Urothelium cell line (cell line): Measurements from ENCODE around the gene CSF2.

Experiments used
- DNase-seq: peaks from one replicate; pipeline ENCODE4 v3.0.0; 2011; ENCODE audit warnings: low spot score, mixed read lengths
- FAIRE-seq: peaks from 2 replicates; lab custom pipeline; 2011; peaks lifted over from hg19 to GRCh38; lab: Jason Lieb, UNC

The CSF2 gene

DNA sequence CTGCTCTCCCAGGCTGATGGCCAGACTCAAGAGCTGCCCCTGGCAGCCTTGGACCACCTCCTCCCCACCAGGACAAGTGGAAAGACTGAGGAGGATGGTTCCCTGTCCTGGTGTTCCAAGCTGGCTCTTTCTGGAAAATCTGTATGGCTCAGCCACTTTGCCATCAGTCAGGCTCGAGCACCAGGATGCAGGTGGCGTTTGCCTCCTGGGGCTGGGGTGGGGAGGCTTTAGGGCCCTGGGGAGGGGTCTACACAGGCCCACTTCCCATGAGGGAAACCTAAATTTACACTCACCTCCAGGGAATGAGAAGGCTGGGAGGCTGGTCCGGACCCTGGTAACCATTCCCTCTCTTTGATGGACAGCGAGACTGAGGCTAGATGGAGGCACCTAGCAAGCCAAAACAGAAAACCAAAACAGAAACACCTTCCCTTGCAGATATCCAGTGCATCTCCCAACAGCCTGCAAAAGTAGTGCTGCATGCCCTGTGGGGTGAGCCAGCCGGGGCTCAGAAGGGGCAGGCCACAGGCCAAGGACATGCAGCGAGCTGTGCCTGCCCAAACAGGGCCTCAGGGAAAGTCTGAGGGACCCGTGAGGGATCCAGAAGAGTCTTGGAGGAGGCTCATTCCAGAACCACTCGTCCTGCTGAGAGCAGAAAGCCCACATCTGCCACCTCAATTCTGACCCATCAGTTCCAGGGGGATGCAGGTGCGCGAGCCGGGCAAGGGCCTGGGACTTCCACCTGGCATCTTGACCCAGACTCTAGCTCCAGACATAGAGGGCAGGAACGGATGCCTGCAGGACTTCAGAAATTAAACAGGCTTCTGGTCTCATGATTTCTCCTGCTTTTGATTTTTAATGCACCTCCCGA, 5.4 kb upstream of the CSF2 start:
- FAIRE-seq (no peak), DNase-seq (no peak)

DNA sequence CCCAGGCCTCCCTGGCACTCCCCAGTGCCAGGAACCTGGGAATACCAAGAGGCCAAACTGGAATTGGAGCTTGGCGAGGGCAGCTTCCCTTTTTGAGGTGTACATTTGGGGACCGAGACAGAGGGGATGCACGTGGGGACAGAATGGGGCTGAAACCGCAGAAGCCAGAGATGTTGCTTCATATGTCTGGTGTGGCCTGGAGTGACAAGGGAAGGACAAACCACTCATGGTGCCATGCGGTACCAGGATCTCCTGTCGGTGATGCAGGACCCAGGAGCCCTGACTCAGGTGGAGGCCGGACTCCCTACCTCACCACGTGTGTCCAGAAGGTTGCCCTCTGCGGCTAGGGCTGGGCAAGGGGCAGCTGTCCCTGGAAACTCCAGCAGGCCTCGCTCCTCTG, 4.0 kb upstream of the CSF2 start:
- FAIRE-seq, result no peak
- no peak for DNase-seq

DNA sequence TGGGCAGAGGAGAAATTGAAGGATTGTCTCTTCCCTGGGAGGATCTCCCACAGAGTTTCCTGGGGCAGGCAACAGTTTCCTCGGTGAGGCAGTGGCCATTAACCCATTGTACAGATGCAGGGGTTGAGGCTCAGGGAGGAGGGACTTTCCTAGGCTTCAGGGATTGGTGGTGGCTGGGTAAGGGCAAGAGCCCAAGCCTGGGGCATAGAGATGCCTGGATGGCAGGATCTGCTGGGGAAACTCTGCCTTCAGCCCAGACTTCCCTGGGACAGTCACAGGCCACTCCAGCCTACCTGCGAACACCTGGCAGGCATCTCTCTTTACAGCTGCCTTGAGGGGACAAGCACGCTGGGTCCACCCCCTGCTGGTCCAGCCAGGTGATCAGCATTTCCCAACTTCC, 3.6 kb upstream of the CSF2 start:
- no peak for FAIRE-seq
- DNase-seq, result no peak

DNA sequence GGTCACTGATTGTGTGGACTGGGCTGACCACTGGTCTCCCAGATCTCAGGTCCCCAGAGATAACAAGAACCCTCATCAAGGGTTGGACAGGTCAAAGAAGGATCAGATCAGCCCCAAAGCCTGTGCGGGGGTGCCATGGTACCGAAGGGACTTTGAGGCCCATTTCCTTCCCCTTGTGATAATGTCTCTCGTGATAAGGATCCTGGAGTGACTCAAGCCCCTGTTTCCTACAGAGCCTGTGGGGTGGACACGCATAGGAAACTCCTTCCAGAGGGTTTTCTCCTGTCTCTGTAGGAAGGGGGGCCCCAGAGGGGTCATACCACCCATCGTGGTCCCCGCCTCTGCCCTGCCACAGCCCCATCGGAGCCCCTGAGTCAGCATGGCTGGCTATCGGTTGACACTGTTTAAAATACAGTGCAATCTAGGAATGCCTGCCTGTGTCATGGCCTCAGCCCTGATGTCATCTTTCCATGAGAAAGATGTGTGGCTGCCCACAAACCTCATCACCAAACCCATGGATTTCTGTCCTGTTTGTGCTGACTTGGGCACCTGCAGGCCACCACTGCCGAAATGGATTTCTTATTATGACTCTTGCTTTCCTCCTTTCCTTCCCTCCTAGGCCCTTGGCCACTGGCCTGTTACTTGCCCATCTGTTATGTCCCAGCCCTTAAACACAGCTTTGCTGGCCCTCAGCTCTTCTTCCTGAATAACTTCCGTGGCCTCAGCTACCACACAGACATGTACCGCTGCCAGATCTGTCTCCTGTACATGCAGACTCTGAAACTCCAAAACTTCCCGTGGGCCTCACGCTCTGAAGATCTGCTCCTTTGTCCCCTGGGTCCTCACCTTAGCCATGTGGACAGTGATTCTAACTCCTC, 2.9 kb upstream of the CSF2 start:
- no peak for FAIRE-seq
- DNase-seq, result peak; percentile 39

DNA sequence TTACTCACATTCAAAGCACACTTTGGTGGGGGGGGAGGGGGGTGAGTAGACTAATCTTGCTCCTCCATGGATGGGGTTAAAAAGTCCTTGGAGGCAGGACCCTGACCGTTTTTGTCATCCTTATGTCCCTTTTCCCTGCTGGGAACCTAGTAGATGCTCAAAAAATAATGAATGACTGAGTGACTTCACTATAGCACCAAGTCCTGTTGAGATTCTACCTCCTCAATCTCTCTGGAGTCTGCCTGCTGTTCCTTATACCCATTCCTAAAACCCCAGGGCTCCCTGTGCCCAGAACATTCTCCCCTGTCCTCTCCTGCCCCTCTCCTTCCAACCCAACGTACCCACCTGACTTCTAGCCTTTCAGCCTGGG, 2.3 kb upstream of the CSF2 start:
- DNase-seq (no peak), FAIRE-seq (no peak)

DNA sequence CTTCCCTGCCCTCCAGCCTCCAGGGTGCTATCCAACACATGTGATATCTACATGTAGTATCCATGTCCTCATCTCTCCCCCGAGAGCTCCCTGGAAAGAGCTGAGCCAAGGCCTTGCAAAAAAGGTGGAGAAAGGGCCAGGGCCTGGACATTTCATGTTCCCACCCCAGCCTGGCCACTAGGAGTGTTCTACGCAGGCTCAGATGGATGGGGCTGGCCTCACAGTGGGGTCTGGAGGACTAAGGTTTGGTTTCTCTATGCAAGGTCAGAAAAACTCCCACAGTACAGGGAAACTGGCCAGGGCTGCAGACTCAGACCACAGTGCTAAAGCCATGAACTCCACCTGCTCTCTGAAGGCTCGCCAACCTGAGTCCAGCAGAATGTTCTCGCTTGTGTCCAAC, 1.5 kb upstream of the CSF2 start:
- DNase-seq (no peak), FAIRE-seq (no peak)

DNA sequence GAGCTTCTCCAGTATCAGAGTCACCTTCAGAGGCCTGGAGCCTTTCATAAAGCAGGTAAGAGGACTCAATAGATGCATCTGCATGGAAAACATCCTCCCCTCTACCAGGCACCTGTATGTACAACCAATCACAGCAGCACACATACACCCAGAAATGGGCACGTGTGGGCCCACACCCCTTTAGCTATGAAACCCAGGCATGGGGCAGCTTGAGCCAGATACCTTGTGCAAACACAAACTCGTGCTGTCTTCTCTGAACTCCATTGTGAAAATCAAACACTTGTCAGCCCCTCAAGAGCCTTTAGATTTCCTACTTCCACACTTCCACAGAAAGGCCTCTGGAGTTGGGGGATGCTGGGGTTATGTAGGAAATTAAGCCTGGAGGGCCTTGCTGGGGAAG, 1.1 kb upstream of the CSF2 start:
- FAIRE-seq (no peak), DNase-seq (no peak)

DNA sequence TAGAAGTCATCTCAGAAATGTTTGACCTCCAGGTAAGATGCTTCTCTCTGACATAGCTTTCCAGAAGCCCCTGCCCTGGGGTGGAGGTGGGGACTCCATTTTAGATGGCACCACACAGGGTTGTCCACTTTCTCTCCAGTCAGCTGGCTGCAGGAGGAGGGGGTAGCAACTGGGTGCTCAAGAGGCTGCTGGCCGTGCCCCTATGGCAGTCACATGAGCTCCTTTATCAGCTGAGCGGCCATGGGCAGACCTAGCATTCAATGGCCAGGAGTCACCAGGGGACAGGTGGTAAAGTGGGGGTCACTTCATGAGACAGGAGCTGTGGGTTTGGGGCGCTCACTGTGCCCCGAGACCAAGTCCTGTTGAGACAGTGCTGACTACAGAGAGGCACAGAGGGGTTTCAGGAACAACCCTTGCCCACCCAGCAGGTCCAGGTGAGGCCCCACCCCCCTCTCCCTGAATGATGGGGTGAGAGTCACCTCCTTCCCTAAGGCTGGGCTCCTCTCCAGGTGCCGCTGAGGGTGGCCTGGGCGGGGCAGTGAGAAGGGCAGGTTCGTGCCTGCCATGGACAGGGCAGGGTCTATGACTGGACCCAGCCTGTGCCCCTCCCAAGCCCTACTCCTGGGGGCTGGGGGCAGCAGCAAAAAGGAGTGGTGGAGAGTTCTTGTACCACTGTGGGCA, 642 bp downstream of the CSF2 start:
- DNase-seq, result no peak
- peak; percentile 44 for FAIRE-seq

DNA sequence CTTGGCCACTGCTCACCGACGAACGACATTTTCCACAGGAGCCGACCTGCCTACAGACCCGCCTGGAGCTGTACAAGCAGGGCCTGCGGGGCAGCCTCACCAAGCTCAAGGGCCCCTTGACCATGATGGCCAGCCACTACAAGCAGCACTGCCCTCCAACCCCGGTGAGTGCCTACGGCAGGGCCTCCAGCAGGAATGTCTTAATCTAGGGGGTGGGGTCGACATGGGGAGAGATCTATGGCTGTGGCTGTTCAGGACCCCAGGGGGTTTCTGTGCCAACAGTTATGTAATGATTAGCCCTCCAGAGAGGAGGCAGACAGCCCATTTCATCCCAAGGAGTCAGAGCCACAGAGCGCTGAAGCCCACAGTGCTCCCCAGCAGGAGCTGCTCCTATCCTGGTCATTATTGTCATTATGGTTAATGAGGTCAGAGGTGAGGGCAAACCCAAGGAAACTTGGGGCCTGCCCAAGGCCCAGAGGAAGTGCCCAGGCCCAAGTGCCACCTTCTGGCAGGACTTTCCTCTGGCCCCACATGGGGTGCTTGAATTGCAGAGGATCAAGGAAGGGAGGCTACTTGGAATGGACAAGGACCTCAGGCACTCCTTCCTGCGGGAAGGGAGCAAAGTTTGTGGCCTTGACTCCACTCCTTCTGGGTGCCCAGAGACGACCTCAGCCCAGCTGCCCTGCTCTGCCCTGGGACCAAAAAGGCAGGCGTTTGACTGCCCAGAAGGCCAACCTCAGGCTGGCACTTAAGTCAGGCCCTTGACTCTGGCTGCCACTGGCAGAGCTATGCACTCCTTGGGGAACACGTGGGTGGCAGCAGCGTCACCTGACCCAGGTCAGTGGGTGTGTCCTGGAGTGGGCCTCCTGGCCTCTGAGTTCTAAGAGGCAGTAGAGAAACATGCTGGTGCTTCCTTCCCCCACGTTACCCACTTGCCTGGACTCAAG, 1.5 kb downstream of the CSF2 start:
- DNase-seq (peak; percentile 51), FAIRE-seq (no peak)

DNA sequence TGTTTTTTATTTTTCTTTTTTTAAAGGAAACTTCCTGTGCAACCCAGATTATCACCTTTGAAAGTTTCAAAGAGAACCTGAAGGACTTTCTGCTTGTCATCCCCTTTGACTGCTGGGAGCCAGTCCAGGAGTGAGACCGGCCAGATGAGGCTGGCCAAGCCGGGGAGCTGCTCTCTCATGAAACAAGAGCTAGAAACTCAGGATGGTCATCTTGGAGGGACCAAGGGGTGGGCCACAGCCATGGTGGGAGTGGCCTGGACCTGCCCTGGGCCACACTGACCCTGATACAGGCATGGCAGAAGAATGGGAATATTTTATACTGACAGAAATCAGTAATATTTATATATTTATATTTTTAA, 2.1 kb downstream of the CSF2 start:
- DNase-seq (no peak), FAIRE-seq (no peak)

DNA sequence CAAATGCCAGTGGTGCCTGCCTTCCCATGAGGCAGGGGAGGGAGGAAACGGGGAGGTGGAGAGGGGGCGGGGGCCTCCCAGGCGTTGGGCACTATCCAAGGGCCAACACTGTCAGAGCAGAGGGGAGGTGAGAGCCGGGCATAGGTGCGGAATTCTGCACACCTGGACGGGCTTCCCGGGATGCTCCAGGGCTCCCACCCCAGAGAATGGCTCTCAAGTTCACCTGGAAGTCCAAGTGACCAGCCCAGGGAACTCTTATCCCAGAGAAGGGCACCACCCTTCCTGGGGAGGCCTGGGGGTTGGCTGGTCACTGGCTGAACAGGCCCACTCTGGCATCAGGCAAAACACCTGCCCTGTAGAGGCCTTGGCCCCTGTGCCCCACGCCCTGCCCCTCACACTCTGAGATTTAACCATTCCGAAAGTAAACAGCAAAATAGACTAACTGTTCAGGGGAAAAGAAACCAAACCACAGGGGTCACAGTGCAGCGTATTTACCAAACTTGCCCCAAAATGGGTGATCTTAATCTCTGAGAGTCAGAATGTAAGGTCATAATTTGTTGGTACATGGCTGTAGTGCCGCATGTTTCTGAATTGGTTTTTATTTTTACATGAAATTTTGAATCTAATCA, 2.7 kb downstream of the CSF2 start:
- DNase-seq, result no peak
- no peak for FAIRE-seq

DNA sequence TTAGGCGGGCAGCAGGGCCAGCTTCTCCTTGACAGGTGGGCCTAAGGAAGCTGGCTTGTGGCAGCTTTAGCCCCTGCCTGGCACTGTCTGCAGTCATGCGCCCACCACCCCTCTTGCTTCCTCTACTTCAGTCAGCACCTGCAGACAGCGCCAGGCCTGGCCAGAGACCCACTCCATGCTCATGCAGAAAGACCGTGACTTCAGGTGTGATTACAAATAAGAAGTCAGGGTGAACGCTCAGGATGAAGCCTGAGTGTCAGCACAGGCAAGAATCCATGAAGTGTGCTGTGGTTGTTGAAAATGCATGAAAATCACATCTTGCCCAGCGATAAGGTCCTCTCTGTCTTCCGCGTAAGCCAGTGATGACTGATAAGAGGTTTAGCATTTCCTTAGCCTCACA, 3.4 kb downstream of the CSF2 start:
- FAIRE-seq (no peak), DNase-seq (no peak)

DNA sequence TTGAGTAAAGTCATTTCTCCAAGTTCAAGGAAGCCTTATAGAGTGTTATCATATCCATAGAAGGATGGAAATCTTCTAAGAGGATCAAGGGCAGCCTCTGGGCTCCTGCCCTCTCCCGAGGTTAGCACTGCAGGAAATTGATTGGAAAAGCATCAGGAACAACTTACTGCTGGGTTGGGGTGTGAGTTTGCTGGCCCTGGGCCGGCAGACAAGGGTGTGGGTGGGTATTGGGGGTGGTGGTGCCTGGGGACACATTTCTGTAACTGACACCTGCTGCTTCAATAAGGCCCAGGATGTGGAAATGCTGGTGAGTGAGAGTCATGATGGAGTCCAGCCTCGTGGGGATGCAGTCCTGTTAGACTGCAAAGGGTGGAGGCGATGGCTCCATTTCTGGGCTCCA, 5.5 kb downstream of the CSF2 start:
- no peak for DNase-seq
- no peak for FAIRE-seq

DNA sequence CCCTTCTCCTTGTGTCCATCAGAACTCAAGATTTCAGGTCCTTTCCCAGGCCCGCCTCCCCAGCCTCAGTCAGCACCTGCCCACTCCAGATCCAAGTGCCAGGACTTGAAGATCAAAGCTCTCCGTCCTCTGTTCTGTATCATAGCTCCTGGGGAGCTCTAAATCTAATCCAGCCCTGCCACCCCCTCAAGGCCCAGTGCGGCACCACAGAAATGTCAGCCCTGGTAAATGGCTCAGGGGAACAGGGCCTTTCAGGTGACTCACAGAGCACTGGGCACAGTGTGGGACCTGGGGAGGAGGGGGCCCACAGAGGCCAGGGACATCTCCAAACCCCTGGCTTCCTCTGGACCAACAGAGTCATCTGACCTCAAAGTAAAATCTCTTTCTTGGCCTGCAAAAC, 6.0 kb downstream of the CSF2 start:
- DNase-seq (no peak), FAIRE-seq (no peak)

DNA sequence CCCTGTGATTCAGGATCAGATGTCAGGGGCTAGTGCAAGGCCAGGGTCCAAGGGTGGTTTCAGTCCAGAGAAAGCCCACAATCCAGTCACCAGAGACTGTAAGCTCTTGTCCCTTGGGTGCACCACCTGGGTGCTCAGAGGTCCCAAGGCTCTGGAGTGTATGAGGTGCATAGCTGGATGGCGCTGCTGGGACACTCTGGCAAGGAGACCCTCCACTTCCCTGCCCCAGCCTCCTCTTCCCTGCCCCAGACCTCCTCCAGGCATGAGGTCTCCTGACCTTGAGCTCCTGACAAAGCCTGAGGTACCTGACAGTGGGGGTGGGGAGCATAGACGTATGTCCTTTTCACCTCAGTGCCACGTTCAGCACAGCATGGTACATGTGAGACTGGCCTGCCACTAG, 7.0 kb downstream of the CSF2 start:
- FAIRE-seq (no peak), DNase-seq (no peak)

DNA sequence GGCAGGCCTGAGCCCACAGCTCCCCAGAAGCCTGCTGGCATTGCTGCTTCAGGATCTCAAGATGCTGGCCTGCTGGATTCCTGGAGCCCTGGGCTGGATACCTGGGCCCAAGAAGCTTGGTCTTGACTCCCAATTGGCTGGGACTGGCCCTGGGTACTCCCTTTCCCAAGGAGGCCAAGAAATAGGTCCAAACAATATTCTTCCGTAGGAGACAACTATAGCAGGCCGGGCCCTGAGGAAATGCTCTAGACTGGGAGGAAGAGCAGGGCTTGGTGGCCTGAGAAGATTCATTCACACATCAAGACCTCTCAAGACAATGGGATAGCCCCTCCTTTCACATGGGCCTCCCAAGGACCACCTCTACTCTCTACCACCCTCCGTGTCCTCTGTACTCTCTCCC, 7.9 kb downstream of the CSF2 start:
- FAIRE-seq, result no peak
- no peak for DNase-seq

DNA sequence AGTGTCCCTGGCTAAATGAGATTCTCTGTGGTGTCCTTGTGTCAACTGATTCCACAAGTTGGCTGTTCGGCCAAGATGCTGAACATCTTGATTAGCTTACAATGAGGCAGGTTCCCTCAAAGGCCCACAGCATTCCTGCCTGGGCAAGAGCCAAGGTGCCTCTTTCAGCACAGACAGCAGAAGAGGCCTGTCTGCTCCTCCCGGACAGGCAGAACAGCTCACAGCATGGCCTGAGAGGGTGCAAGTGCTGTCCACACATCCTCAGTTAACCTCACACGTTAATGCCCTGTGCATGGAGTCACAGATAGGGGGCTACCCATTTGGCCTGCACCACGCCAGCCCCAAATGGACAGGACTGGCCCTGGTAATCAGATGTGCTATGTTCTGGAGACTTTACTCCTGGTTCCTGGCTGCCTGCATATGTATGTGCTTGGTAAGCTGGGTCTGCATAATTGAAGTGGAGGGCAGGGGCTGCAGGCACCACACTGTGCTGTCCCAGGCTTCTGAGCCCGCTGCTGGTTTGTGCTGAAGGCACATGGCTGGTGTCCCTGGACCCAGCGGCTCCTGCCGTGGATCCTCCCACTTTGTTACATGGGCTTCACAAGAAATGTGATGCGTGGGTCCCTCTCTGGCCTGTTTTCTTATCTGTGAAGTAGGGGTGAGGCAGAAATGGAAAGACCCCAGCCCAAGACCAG, 8.9 kb downstream of the CSF2 start:
- no peak for FAIRE-seq
- DNase-seq, result no peak

DNA sequence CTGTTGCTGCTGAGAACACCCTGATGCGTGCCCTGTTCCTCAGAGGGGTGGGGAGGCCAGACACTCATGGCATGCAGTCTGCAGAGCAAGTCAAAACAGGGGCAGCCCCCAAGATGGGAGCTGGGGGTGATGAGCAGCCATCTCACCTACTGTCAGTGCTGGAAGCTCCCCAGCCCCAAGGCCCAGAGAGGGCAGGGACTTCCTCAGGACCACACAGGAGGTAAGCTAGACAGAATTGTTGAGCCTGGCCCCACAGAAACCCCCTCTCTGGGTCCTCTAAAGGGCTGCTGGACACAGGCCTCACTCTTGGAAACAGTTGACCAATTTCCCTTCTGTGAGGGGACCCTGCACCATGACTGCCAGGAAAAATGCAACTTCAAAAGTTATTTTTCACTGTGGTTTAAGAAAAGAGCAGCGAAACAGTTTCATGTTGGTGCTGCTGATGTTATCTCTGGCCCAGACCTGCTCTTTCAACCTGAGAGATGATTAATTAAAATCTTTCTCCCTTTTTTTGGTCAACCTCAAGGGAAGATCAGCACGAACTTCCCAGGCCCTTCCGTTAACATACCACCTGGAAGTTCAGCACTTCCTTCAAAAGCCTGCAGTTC, 9.6 kb downstream of the CSF2 start:
- no peak for DNase-seq
- FAIRE-seq, result no peak

DNA sequence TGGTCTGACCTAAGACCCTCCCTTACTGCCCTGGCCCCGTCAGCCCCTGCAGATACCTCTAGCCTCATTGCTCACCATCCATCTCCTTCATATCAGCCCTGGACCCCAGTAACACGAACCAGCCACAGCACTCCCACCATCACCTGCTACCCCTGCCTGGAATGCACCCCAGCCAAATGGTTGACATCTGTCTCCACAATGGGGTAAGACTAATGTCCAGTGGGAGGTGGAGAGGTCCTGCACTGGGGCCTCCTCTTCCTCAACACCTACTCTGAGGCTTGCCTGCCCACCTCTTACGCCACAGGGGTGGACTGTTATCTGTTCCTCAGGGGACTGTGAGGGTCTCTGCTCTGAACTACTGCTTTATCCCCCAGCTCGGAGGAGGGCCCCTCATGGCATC, 12.1 kb downstream of the CSF2 start:
- FAIRE-seq (no peak), DNase-seq (no peak)
